Spleen (tissue), 11 donors: Measurements from ENCODE around the gene PREB. TPM values are rescaled to one million over a fixed set of nuclear protein-coding genes. Genes with fewer than 3 reads are reported as not detected.

Source experiments
- DNase-seq: peaks from one replicate; pipeline ENCODE4 v3.0.0-alpha.2; 2020
- H3K27ac ChIP-seq, 8 donors: fragments of 200-600 bp; sonication (generic) in 7 of 8; 1 replicate in 4 of 8; 2 replicates in 4 of 8; pipeline versions ENCODE4 v1.5.0 to v1.8.0; 2016 to 2021; ENCODE audit warnings: inconsistent platforms in 4 of 8, mild to moderate bottlenecking in 4 of 8, moderate library complexity in 1 of 8
- H3K27me3 ChIP-seq, 7 donors: fragments of 200-600 bp; sonication (generic) in 6 of 7; replicated peaks in 1 of 7; 1 replicate in 4 of 7; 2 replicates in 3 of 7; pipeline versions ENCODE4 v1.5.0 to v1.8.0; 2016 to 2021; ENCODE audit warnings: inconsistent platforms in 3 of 7, mild to moderate bottlenecking in 1 of 7
- H3K36me3 ChIP-seq, 6 donors: fragments of 200-600 bp; sonication (generic) in 5 of 6; 1 replicate in 4 of 6; 2 replicates in 2 of 6; pipeline versions ENCODE4 v1.5.0 to v1.8.0; 2016 to 2021; ENCODE audit warnings: inconsistent platforms in 2 of 6
- H3K4me1 ChIP-seq, 6 donors: fragments of 200-600 bp; sonication (generic) in 5 of 6; 1 replicate in 3 of 6; 2 replicates in 3 of 6; pipeline versions ENCODE4 v1.5.0 to v1.8.0; 2016 to 2021; ENCODE audit warnings: inconsistent platforms in 3 of 6
- H3K4me3 ChIP-seq, 8 donors: fragments of 200-600 bp; sonication (generic) in 7 of 8; 1 replicate in 4 of 8; 2 replicates in 4 of 8; pipeline versions ENCODE4 v1.5.0 to v1.8.0; 2016 to 2021; ENCODE audit warnings: inconsistent platforms in 4 of 8, mild to moderate bottlenecking in 4 of 8, moderate library complexity in 2 of 8
- H3K9me3 ChIP-seq, 8 donors: fragments of 200-600 bp; sonication (generic) in 7 of 8; 1 replicate in 4 of 8; 2 replicates in 4 of 8; pipeline versions ENCODE4 v1.5.0 to v1.8.0; 2016 to 2021; ENCODE audit warnings: inconsistent platforms in 4 of 8
- CTCF ChIP-seq, 11 experiments: fragments of 200-600 bp in 7 of 11; fragments of 450-650 bp in 4 of 11; sonication (generic) in 4 of 11; IDR thresholded peaks in 8 of 11; conservative IDR thresholded peaks in 3 of 11; 1 replicate in 7 of 11; 2 replicates in 4 of 11; pipeline versions ENCODE4 v1.4.0 to v1.8.0; 2016 to 2021; ENCODE audit warnings: antibody characterized with exemption in 11 of 11, inconsistent platforms in 4 of 11, mild to moderate bottlenecking in 1 of 11
- POLR2A ChIP-seq, 3 donors: fragments of 450-650 bp; IDR thresholded peaks; one replicate each; pipeline ENCODE4 v1.5.1; 2017; ENCODE audit warnings: antibody characterized with exemption in 3 of 3, mild to moderate bottlenecking in 1 of 3
- POLR2AphosphoS5 ChIP-seq, 3 donors: sonication (generic); formaldehyde crosslinking; IDR thresholded peaks; one replicate each; pipeline ENCODE4 v1.5.1; 2017; ENCODE audit warnings: antibody characterized with exemption in 3 of 3
- WGBS, 5 donors: extraction: QIAGEN DNeasy Blood & Tissue Kit in 3 of 5; methylation state at CpG; one replicate each; pipeline versions ENCODE4 v1.1.5 to v1.1.7; 2013 to 2018; 5-methylcytosine and 5-hydroxymethylcytosine counted together
- intact Hi-C: fragments of 100-400 bp; cut with DNase I; formaldehyde crosslinking; loops from one replicate; pipeline ENCODE4 v1.15.0; 2023; ENCODE audit warnings: low total_unique reads
- polyA plus RNA-seq, 3 donors: library from polyadenylated mRNA; stranded (reverse); fragments of 200-250 nt; gene quantifications; one replicate each; pipeline ENCODE4 v1.2.1, GENCODE V29; 2013
- total RNA-seq, 7 donors: library from RNA; depleted of rRNA in 3 of 7; stranded (reverse); fragments of >200 nt in 3 of 7; fragmentation: NEBNext Ultra II Directional in 4 of 7; extraction: Animal tissue kit (Norgen Biotek cat#: 25700) in 4 of 7; gene quantifications; one replicate each; pipeline versions ENCODE4 v1.1.0 to v1.2.1, GENCODE V29; 2016 to 2021
- donor health status: healthy with polysubstance abuse.
- donor health status: DM: no; HTN: no; CAD: no; lungs with moderate emphysema.
- donor health status: DM: no; HTN: no; CAD: no.
- donor health status: Bipolar disorder and iron deficiency.
- donor health status: healthy.
- donor health status: DM: no; HTN: no; CAD: no.
- donor health status: DM: yes; HTN: yes; CAD: no.

The PREB gene
- total and polyA plus RNA-seq, 10 donors = 42.8 to 75.0 (median 49.0) TPM

- 84 to 100% (median 89%) methylated on average over 1 of the region's 1 CpG for WGBS, 5 donors
- Histone ChIP-seq H3K4me1 (no peaks in the 10 kb centered on the region), H3K4me3 (no peak overlapping the region), H3K27me3 (no peaks in the 10 kb centered on the region), H3K9me3 (no peaks in the 10 kb centered on the region), H3K27ac (no peak overlapping the region), H3K36me3 (no peaks in the 10 kb centered on the region)
- intact Hi-C loops = no loop called here
- no peak for DNase-seq
- TF ChIP-seq CTCF (IDR thresholded peaks at IDR 0.05 in 8 of 11, conservative IDR thresholded peaks at IDR 0.05 in 3 of 11) (no peak), POLR2A (IDR thresholded peaks at IDR 0.05) (no peak), POLR2AphosphoS5 (IDR thresholded peaks at IDR 0.05) (no peak)
Measured at GRCh38 chr2:27143285-27143684, 8.8 kb upstream of the PREB start.

GRCh38 chr2:27139310-27139709, 4.9 kb upstream of the PREB start, which contains the start of gene PRR30:
Gene PRR30, minus strand, starts transcription at chr2:27139410. Its CDS starts 1,081 bp downstream, at chr2:27138329.
- WGBS, 5 donors = 80 to 87% (median 84%) methylated on average over 4 of the region's 4 CpGs
- TF ChIP-seq POLR2AphosphoS5 (IDR thresholded peaks at IDR 0.05) (no peak), POLR2A (IDR thresholded peaks at IDR 0.05) (no peak), CTCF (IDR thresholded peaks at IDR 0.05 in 8 of 11, conservative IDR thresholded peaks at IDR 0.05 in 3 of 11) (no peak)

GRCh38 chr2:27138111-27138510, 3.7 kb upstream of the PREB start:
- no peaks in the 10 kb centered on the region for H3K27me3 ChIP-seq

More at GRCh38 chr2:27139310-27139709, 4.9 kb upstream of the PREB start, which contains the start of gene PRR30:
- H3K4me3 ChIP-seq = no peak within 1 kb of the TSS
- DNase-seq = no peak
- intact Hi-C loops = no loop called here
- H3K9me3 ChIP-seq = no peaks in the 10 kb centered on the region
- H3K27ac ChIP-seq = no peak within 1 kb of the TSS
- H3K27me3 ChIP-seq = no peaks in the 10 kb centered on the region
- no peaks in the 10 kb centered on the region for H3K36me3 ChIP-seq
- H3K4me1 ChIP-seq = peaks cover 0 to 10% (median 2%) of the 10 kb centered on the region in 6 donors

More at GRCh38 chr2:27138111-27138510, 3.7 kb upstream of the PREB start:
- Histone ChIP-seq H3K36me3 (peaks cover 0 to 2% (median 0%) of the 10 kb centered on the region in 6 donors), H3K4me1 (peaks cover 6 to 20% (median 10%) of the 10 kb centered on the region in 6 donors), H3K27ac (no peak overlapping the region), H3K4me3 (no peak overlapping the region), H3K9me3 (no peaks in the 10 kb centered on the region)
- no peak for DNase-seq
- 81 to 93% (median 86%) methylated on average over 6 to 7 of the region's 7 CpGs for WGBS, 5 donors
- TF ChIP-seq CTCF (IDR thresholded peaks at IDR 0.05 in 8 of 11, conservative IDR thresholded peaks at IDR 0.05 in 3 of 11) = no peak
- TF ChIP-seq POLR2A (IDR thresholded peaks at IDR 0.05) = no peak
- TF ChIP-seq POLR2AphosphoS5 (IDR thresholded peaks at IDR 0.05) = no peak
- intact Hi-C loops = no loop called here
